A673 (cell line): Measurements from ENCODE around the gene EDEM2.

Source experiments
- EZH2 ChIP-seq: fragments of 200-600 bp; sonication (generic); IDR thresholded peaks from 2 replicates; pipeline ENCODE4 v1.6.1; 2017; ENCODE audit warnings: borderline replicate concordance, low read depth, mild to moderate bottlenecking, mixed read lengths, antibody characterized with exemption, low read length; ENCODE audit not compliant: poor library complexity, severe bottlenecking
- TF ChIP-seq, protein P1 (sequence below): fragments of 300-800, 200-600 bp; sonication (generic); conservative IDR thresholded peaks from 2 replicates; pipeline ENCODE4 v1.5.1; 2017; ENCODE audit warnings: low read depth, mild to moderate bottlenecking, antibody characterized with exemption, low read length, moderate library complexity, mixed read lengths

DNA sequence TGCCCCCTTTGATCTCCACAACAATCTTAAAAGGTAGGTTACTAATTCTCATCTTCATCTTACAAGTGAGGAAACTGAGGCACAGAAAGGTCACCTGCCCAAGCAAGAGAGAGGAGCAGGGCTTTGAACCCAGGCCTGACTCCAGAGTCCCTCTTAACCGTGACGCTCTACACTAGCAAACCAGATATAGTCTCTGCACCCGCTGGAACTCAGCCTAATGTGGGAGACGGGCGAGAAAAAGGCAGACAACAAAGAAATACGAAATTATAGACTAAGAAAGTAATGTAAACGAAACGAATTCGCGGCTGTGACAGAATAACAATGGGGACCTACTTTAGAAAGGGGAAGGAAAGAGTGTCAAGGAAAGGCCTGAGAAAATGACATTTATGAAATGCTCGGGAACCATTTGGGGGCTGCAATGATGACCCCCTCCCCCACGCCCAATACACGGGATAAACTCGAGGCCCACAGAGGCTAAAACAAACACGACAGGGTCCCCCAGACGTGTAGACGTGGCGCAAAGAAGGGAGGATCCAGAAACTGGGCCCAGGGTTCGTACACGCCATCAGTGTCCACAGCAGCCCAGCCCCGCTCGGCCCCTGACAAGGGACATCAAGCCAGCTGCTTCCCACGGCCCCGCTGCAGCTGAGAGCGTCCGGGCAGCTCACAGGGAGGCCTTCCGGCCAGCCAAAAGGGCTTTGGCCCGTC is 55.2 kb downstream of the EDEM2 start:
- TF ChIP-seq, protein P1, sequence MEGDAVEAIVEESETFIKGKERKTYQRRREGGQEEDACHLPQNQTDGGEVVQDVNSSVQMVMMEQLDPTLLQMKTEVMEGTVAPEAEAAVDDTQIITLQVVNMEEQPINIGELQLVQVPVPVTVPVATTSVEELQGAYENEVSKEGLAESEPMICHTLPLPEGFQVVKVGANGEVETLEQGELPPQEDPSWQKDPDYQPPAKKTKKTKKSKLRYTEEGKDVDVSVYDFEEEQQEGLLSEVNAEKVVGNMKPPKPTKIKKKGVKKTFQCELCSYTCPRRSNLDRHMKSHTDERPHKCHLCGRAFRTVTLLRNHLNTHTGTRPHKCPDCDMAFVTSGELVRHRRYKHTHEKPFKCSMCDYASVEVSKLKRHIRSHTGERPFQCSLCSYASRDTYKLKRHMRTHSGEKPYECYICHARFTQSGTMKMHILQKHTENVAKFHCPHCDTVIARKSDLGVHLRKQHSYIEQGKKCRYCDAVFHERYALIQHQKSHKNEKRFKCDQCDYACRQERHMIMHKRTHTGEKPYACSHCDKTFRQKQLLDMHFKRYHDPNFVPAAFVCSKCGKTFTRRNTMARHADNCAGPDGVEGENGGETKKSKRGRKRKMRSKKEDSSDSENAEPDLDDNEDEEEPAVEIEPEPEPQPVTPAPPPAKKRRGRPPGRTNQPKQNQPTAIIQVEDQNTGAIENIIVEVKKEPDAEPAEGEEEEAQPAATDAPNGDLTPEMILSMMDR: no peak
- TF ChIP-seq EZH2: no peak
